Naive thymus-derived CD4-positive, alpha-beta T cell (primary cell): ENCODE measurements around the gene CTTNBP2NL. TPM values are rescaled to one million over a fixed set of nuclear protein-coding genes. Genes with fewer than 3 reads are reported as not detected.

Experiments
- ATAC-seq: fragments of 150-1000 bp; cut with Tn5 transposase; 2 replicates; pipeline ENCODE4 v1.10.0; 2021; ENCODE audit warnings: mild to moderate bottlenecking, moderate library complexity
- CTCF ChIA-PET: fragments of 350-600 bp; sonication (Branson Sonifier 250); formaldehyde crosslinking; loops from one replicate; lab custom pipeline; 2021; ENCODE audit warnings: antibody characterized with exemption; lab: Charles Lee
- POLR2A ChIA-PET: fragments of 350-600 bp; sonication (Branson Sonifier 250); formaldehyde crosslinking; loops from one replicate; lab custom pipeline; 2021; ENCODE audit warnings: antibody characterized with exemption, inconsistent platforms; lab: Charles Lee
- DNase-seq, 9 donors: peaks; one replicate each; pipeline versions ENCODE4 v3.0.0 to v3.0.0-alpha.2; 2020 to 2022; ENCODE audit warnings: mixed read lengths in 1 of 9
- H3K27ac ChIP-seq: one replicate; pipeline ENCODE4 v1.7.0; 2013; ENCODE audit warnings: mild to moderate bottlenecking, low read depth, low read length, moderate library complexity
- H3K27me3 ChIP-seq, 2 donors: one replicate each; pipeline ENCODE4 v1.7.0; 2013; ENCODE audit warnings: low read length in 2 of 2, mild to moderate bottlenecking in 2 of 2, moderate library complexity in 2 of 2; ENCODE audit not compliant: control insufficient read depth in 2 of 2, insufficient read depth in 2 of 2
- H3K36me3 ChIP-seq, 3 experiments: 1 replicate in 2 of 3; 2 replicates in 1 of 3; pipeline ENCODE4 v1.7.0; 2013; ENCODE audit warnings: low read length in 3 of 3, mild to moderate bottlenecking in 3 of 3, moderate library complexity in 1 of 3; ENCODE audit not compliant: insufficient read depth in 3 of 3, control insufficient read depth in 2 of 3
- H3K4me1 ChIP-seq, 2 donors: one replicate each; pipeline ENCODE4 v1.7.0; 2013; ENCODE audit warnings: low read length in 2 of 2, mild to moderate bottlenecking in 2 of 2, moderate library complexity in 1 of 2; ENCODE audit not compliant: control insufficient read depth in 2 of 2, insufficient read depth in 2 of 2
- H3K4me3 ChIP-seq: 2 replicates; pipeline ENCODE4 v1.7.0; 2013; ENCODE audit warnings: mild to moderate bottlenecking, low read length
- H3K9me3 ChIP-seq, 3 experiments: 1 replicate in 2 of 3; 2 replicates in 1 of 3; pipeline ENCODE4 v1.7.0; 2013; ENCODE audit warnings: low read length in 3 of 3; ENCODE audit not compliant: control insufficient read depth in 2 of 3
- H3K27ac Mint-ChIP-seq, 9 donors: one replicate each; pipeline ENCODE4 v1.8.0; 2020 to 2022; ENCODE audit warnings: mixed read lengths in 9 of 9, mild to moderate bottlenecking in 8 of 9, moderate library complexity in 5 of 9, inconsistent platforms in 2 of 9
- H3K27me3 Mint-ChIP-seq, 5 donors: one replicate each; pipeline ENCODE4 v1.8.0; 2021 to 2022; ENCODE audit warnings: mixed read lengths in 5 of 5, mild to moderate bottlenecking in 1 of 5
- H3K36me3 Mint-ChIP-seq, 5 donors: one replicate each; pipeline ENCODE4 v1.8.0; 2020 to 2022; ENCODE audit warnings: mixed read lengths in 5 of 5, mild to moderate bottlenecking in 3 of 5, inconsistent platforms in 1 of 5
- H3K4me1 Mint-ChIP-seq, 7 donors: one replicate each; pipeline ENCODE4 v1.8.0; 2020 to 2022; ENCODE audit warnings: mixed read lengths in 7 of 7, mild to moderate bottlenecking in 3 of 7, inconsistent platforms in 1 of 7
- H3K4me3 Mint-ChIP-seq, 10 donors: one replicate each; pipeline ENCODE4 v1.8.0; 2020 to 2022; ENCODE audit warnings: mild to moderate bottlenecking in 10 of 10, mixed read lengths in 10 of 10, moderate library complexity in 6 of 10, inconsistent platforms in 2 of 10
- H3K9me3 Mint-ChIP-seq, 11 donors: one replicate each; pipeline ENCODE4 v1.8.0; 2020 to 2022; ENCODE audit warnings: mixed read lengths in 11 of 11, mild to moderate bottlenecking in 4 of 11, inconsistent platforms in 1 of 11, moderate library complexity in 1 of 11
- intact Hi-C, 2 donors: fragments of 100-400 bp; cut with micrococcal nuclease; formaldehyde crosslinking; loops; one replicate each; pipeline ENCODE4 v1.15.1; 2023
- polyA plus RNA-seq, 2 donors: library from polyadenylated mRNA; unstranded; fragments of 300-500 nt; fragmentation: Illumina TruSeq; gene quantifications; one replicate each; pipeline ENCODE4 v1.2.3, GENCODE V29; 2021
- total RNA-seq, 6 experiments: library from RNA in 5 of 6; stranded (reverse) in 5 of 6; gene quantifications; 1 replicate in 5 of 6; 2 replicates in 1 of 6; pipeline ENCODE4 v1.2.3 and lab custom pipeline; 2021 to 2026

Gene CTTNBP2NL
- total and polyA plus RNA-seq, 7 experiments from 2014 or later, result 0.32 to 1.8 (median 0.90) TPM; not detected in 2

GRCh38 chr1:112504001-112504660 is 108.1 kb downstream of the CTTNBP2NL start:
- DNase-seq (no peak), ATAC-seq (no peak)
- Histone ChIP-seq H3K27me3 (peaks cover 8 to 9% of the 10 kb centered on the region in 2 donors), H3K9me3 (no peaks in the 10 kb centered on the region), H3K27ac (no peak overlapping the region), H3K4me1 (peaks cover 10 to 12% of the 10 kb centered on the region in 2 donors), H3K4me3 (no peak overlapping the region), H3K36me3 (no peaks in the 10 kb centered on the region)
- peaks cover 6 to 16% (median 8%) of the 10 kb centered on the region in 7 donors for H3K4me1 Mint-ChIP-seq
- intact Hi-C loops, result loop anchor here (10.0 kb wide), 2 partner anchors 171 to 571 kb away; partner anchors contain the start of genes MOV10 (in 2 of the 2) and LRIG2 (in 1 of the 2)
- peaks cover 48 to 72% (median 55%) of the 10 kb centered on the region in 5 donors for H3K27me3 Mint-ChIP-seq
- ChIA-PET CTCF (interaction anchor here (0.7 kb wide), 1 partner anchor 59 kb away, joined by 3 read pairs; no protein-coding TSS in a partner anchor), POLR2A (no interaction called here)
- H3K27ac Mint-ChIP-seq, result no peak overlapping the region
- no peaks in the 10 kb centered on the region for H3K36me3 Mint-ChIP-seq
- H3K9me3 Mint-ChIP-seq, result peaks cover 0 to 2% (median 0%) of the 10 kb centered on the region in 11 donors
- H3K4me3 Mint-ChIP-seq, result no peak overlapping the region

DNA sequence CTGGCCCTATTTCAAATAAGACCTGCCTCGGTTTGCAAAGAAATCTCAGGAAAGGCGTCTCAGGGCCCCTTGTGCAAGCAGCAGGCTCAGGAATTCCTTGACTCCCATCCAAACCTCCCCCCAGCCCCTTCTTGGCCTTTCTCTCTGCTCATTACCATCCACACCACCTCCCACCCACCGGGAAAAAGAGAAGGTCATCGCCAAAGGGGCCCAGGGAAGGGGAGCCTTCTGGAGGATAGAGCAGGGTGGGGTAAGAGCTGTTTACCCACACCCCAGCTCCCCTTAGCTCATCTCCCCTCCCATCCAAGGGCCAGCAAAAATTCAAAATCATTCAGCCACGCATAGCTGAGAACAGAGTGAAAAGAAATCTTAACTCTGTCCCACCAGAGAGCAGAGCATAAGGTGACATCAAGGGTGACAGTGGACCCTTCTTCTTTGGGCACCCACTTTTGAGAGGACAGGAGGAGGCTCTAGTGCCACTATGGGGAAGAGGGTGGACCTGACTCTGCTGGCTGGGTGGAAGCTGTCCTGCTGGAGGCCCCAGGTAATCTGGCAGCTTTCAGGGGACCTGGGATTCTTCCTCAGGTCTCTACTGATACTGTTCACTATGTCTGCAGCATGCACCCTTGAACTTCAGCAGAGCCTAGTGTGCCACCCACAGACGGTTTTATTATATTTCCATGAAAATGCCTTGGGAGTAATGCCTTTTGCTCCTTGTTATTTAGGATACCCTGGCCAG is 108.8 kb downstream of the CTTNBP2NL start:
- Mint-ChIP-seq H3K36me3 (no peaks in the 10 kb centered on the region), H3K27ac (no peak overlapping the region), H3K27me3 (peaks cover 42 to 72% (median 48%) of the 10 kb centered on the region in 5 donors), H3K4me3 (peak overlapping the region in 1 of 10 donors; percentile 58), H3K9me3 (peaks cover 0 to 2% (median 0%) of the 10 kb centered on the region in 11 donors), H3K4me1 (peaks cover 6 to 16% (median 12%) of the 10 kb centered on the region in 7 donors)
- ChIA-PET CTCF (interaction anchor here (0.7 kb wide), 1 partner anchor 58 kb away, joined by 3 read pairs; no protein-coding TSS in a partner anchor), POLR2A (no interaction called here)
- Histone ChIP-seq H3K4me3 (no peak overlapping the region), H3K27me3 (peaks cover 8 to 9% of the 10 kb centered on the region in 2 donors), H3K9me3 (no peaks in the 10 kb centered on the region), H3K27ac (no peak overlapping the region), H3K36me3 (no peaks in the 10 kb centered on the region), H3K4me1 (peaks cover 10 to 12% of the 10 kb centered on the region in 2 donors)
- DNase-seq (no peak), ATAC-seq (no peak)
- intact Hi-C loops, result loop anchor here (10.0 kb wide), 2 partner anchors 170 to 570 kb away; partner anchors contain the start of genes MOV10 (in 2 of the 2) and LRIG2 (in 1 of the 2)

- ChIA-PET CTCF (no interaction called here), POLR2A (no interaction called here)
- H3K4me1 ChIP-seq, result peaks cover 10 to 12% of the 10 kb centered on the region in 2 donors
- Mint-ChIP-seq H3K36me3 (no peaks in the 10 kb centered on the region), H3K27ac (no peak overlapping the region), H3K4me1 (peaks cover 6 to 16% (median 12%) of the 10 kb centered on the region in 7 donors), H3K4me3 (no peak overlapping the region), H3K9me3 (peaks cover 0 to 2% (median 0%) of the 10 kb centered on the region in 11 donors), H3K27me3 (peaks cover 39 to 75% (median 46%) of the 10 kb centered on the region in 5 donors)
- H3K9me3 ChIP-seq, result no peaks in the 10 kb centered on the region
- no peak overlapping the region for H3K4me3 ChIP-seq
- H3K27ac ChIP-seq, result no peak overlapping the region
- no peaks in the 10 kb centered on the region for H3K36me3 ChIP-seq
- DNase-seq (no peak), ATAC-seq (no peak)
- intact Hi-C loops, result loop anchor here (10.0 kb wide), 2 partner anchors 169 to 569 kb away; partner anchors contain the start of genes MOV10 (in 2 of the 2) and LRIG2 (in 1 of the 2)
- peaks cover 8 to 9% of the 10 kb centered on the region in 2 donors for H3K27me3 ChIP-seq
Measured at GRCh38 chr1:112505400-112505785, 109.4 kb downstream of the CTTNBP2NL start.

DNA sequence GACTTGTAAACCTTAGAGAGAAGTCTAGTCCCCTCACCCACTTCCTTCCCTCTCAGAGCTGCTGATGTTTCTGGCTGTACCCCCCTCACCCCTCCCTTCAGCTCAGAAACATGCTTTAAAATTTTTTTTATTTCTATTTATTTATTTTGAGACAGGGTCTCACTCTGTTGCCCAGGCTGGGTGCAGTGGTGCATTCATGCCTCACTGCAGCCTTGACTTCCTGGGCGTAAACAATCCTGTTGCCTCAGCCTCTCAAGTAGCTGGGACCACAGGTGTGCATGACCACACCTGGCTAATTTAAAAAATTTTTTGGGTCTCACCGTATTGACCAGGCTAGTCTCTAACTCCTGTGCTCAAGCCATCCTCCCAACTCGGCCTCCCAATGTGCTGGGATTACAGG is 109.9 kb downstream of the CTTNBP2NL start:
- ATAC-seq (no peak), DNase-seq (no peak)
- Histone ChIP-seq H3K4me3 (no peak overlapping the region), H3K27me3 (peaks cover 8 to 9% of the 10 kb centered on the region in 2 donors), H3K9me3 (no peaks in the 10 kb centered on the region), H3K4me1 (peaks cover 10 to 12% of the 10 kb centered on the region in 2 donors), H3K36me3 (no peaks in the 10 kb centered on the region), H3K27ac (no peak overlapping the region)
- Mint-ChIP-seq H3K4me1 (peaks cover 6 to 16% (median 12%) of the 10 kb centered on the region in 7 donors), H3K4me3 (no peak overlapping the region), H3K36me3 (no peaks in the 10 kb centered on the region), H3K27me3 (peaks cover 37 to 79% (median 46%) of the 10 kb centered on the region in 5 donors), H3K9me3 (peaks cover 0 to 2% (median 0%) of the 10 kb centered on the region in 11 donors), H3K27ac (no peak overlapping the region)
- CTCF ChIA-PET, result no interaction called here
- intact Hi-C loops, result loop anchor here (10.0 kb wide), 2 partner anchors 169 to 569 kb away; partner anchors contain the start of genes MOV10 (in 2 of the 2) and LRIG2 (in 1 of the 2)
- POLR2A ChIA-PET, result no interaction called here

DNA sequence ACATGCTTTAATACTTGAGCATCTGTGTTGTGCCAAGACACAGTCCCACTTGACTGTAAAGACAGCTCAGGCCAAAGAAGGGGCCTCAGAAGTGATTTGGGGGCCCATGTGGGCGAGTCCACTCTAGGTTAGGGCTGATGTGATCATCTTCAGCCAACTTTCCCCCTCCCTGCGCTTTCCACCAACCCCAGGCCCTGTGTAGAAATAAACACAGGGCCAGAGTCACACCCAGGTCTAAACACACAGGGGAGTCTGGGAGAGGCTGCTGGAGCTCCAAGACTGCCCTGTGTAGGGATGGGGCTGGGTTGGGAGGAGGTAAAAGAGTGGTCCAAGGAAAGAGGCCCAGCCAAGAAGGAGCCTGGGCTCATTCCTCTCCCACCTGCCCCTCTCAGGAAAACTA is 110.3 kb downstream of the CTTNBP2NL start:
- H3K27ac ChIP-seq, result no peak overlapping the region
- no peaks in the 10 kb centered on the region for H3K36me3 Mint-ChIP-seq
- H3K4me1 ChIP-seq, result peaks cover 10 to 12% of the 10 kb centered on the region in 2 donors
- CTCF ChIA-PET, result no interaction called here
- peaks cover 8 to 9% of the 10 kb centered on the region in 2 donors for H3K27me3 ChIP-seq
- peak overlapping the region in 1 of 10 donors; percentile 21 for H3K4me3 Mint-ChIP-seq
- intact Hi-C loops, result loop anchor here (10.0 kb wide), 2 partner anchors 168 to 568 kb away; partner anchors contain the start of genes MOV10 (in 2 of the 2) and LRIG2 (in 1 of the 2)
- ATAC-seq (no peak), DNase-seq (no peak)
- H3K36me3 ChIP-seq, result no peaks in the 10 kb centered on the region
- H3K27me3 Mint-ChIP-seq, result peaks cover 33 to 76% (median 42%) of the 10 kb centered on the region in 5 donors
- no peak overlapping the region for H3K27ac Mint-ChIP-seq
- no peaks in the 10 kb centered on the region for H3K9me3 ChIP-seq
- no peak overlapping the region for H3K4me3 ChIP-seq
- peaks cover 6 to 16% (median 12%) of the 10 kb centered on the region in 7 donors for H3K4me1 Mint-ChIP-seq
- POLR2A ChIA-PET, result no interaction called here
- H3K9me3 Mint-ChIP-seq, result peaks cover 0 to 2% (median 0%) of the 10 kb centered on the region in 11 donors

DNA sequence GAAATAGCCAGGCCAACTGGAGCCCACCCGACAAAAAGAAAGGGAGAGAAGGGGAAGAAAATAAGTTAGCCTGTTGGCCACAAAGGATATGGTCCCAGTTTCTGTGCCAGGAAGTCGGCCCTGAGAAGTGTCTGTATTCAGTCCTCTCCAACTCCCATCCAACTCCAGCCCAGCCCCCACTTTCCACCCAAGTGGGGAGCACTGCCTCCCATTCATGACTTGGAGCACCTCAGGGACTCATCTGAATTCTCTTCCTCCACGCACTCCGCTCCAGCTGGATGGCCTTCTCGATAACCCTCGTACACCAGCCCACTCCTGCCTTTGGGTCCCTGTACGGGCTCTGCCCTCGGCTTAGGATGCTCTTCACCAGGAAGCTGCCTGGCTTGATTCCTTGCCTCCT is 110.7 kb downstream of the CTTNBP2NL start:
- intact Hi-C loops, result loop anchor here (10.0 kb wide), 2 partner anchors 168 to 568 kb away; partner anchors contain the start of genes MOV10 (in 2 of the 2) and LRIG2 (in 1 of the 2)
- Histone ChIP-seq H3K36me3 (no peaks in the 10 kb centered on the region), H3K4me3 (no peak overlapping the region), H3K4me1 (peaks cover 10 to 12% of the 10 kb centered on the region in 2 donors), H3K27ac (no peak overlapping the region), H3K27me3 (peaks cover 6 to 8% of the 10 kb centered on the region in 2 donors), H3K9me3 (no peaks in the 10 kb centered on the region)
- peak overlapping the region in 1 of 9 donors; percentile 25 for H3K27ac Mint-ChIP-seq
- H3K36me3 Mint-ChIP-seq, result no peaks in the 10 kb centered on the region
- ATAC-seq (no peak), DNase-seq (no peak)
- H3K27me3 Mint-ChIP-seq, result peaks cover 30 to 74% (median 37%) of the 10 kb centered on the region in 5 donors
- ChIA-PET POLR2A (no interaction called here), CTCF (no interaction called here)
- peak overlapping the region in 6 of 10 donors; percentile 78 to 90 (median 82) for H3K4me3 Mint-ChIP-seq
- H3K9me3 Mint-ChIP-seq, result peaks cover 0 to 2% (median 0%) of the 10 kb centered on the region in 11 donors
- H3K4me1 Mint-ChIP-seq, result peaks cover 6 to 16% (median 12%) of the 10 kb centered on the region in 7 donors
